Uterus (tissue), 4 donors: ENCODE results near the gene SMIM31. TPM values are rescaled to one million over a fixed set of nuclear protein-coding genes. Genes with fewer than 3 reads are reported as not detected.

Source experiments
- DNase-seq, 2 donors: peaks; one replicate each; pipeline ENCODE4 v3.0.0-alpha.2; 2019 to 2020
- H3K27ac ChIP-seq, 2 donors: fragments of 200-600 bp; sonication (generic); 1 replicate in 1 of 2; 2 replicates in 1 of 2; pipeline ENCODE4 v1.5.1; 2016 to 2018
- H3K27me3 ChIP-seq, 2 donors: fragments of 200-600 bp; sonication (generic); one replicate each; pipeline ENCODE4 v1.5.1; 2018 to 2019; ENCODE audit warnings: control low read depth in 1 of 2
- H3K36me3 ChIP-seq, 2 donors: fragments of 200-600 bp; sonication (generic); one replicate each; pipeline ENCODE4 v1.5.1; 2019; ENCODE audit warnings: control low read depth in 1 of 2
- H3K4me1 ChIP-seq, 2 donors: fragments of 200-600 bp; sonication (generic); one replicate each; pipeline ENCODE4 v1.5.1; 2018 to 2019; ENCODE audit warnings: control low read depth in 1 of 2
- H3K4me3 ChIP-seq, 2 donors: fragments of 200-600 bp; sonication (generic); 1 replicate in 1 of 2; 2 replicates in 1 of 2; pipeline ENCODE4 v1.5.1; 2018 to 2019; ENCODE audit warnings: mild to moderate bottlenecking in 1 of 2
- H3K9me3 ChIP-seq, 2 donors: fragments of 200-600 bp; sonication (generic); one replicate each; pipeline ENCODE4 v1.5.1; 2019; ENCODE audit warnings: control low read depth in 1 of 2
- CTCF ChIP-seq, 4 experiments: fragments of 200-600 bp in 2 of 4; fragments of 450-650 bp in 2 of 4; sonication (generic) in 2 of 4; IDR thresholded peaks; one replicate each; pipeline ENCODE4 v1.5.1; 2016 to 2019; ENCODE audit warnings: antibody characterized with exemption in 4 of 4, mild to moderate bottlenecking in 2 of 4, moderate library complexity in 1 of 4
- POLR2A ChIP-seq, 2 donors: fragments of 450-650 bp; IDR thresholded peaks; one replicate each; pipeline ENCODE4 v1.6.1; 2016; ENCODE audit warnings: antibody characterized with exemption in 2 of 2, mild to moderate bottlenecking in 1 of 2, moderate library complexity in 1 of 2
- intact Hi-C: fragments of 100-400 bp; cut with DNase I; formaldehyde crosslinking; loops from one replicate; pipeline ENCODE4 v1.15.1; 2023; ENCODE audit warnings: low total_unique reads
- total RNA-seq, 4 donors: library from RNA; depleted of rRNA in 3 of 4; stranded (reverse); fragments of >200 nt in 3 of 4; gene quantifications; one replicate each; pipeline versions ENCODE4 v1.1.0 to v1.2.4, GENCODE V29; 2014 to 2023
- donor health status: DM: yes; HTN: yes; CAD: no.

SMIM31 gene
- total RNA-seq, 4 donors from 2014 or later = not detected

DNA sequence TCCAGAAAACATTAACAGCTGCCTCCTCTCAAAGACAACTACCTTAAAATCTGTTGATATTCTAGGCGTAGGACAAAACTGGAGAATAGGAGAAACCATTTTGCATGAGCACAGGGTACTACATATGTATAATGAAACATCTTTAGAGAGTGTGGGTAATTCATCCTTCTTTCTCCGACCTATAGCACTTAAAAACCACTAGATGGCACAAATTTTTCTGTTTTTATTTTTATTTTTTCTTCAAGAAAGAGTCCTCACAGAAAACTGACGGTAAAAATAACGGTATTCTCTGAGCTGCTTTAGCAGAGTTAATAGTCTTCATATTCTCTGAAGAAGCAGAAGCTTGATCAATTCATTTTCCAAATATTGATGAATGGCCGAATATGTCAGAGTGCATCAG is 14.6 kb downstream of the SMIM31 start:
- Histone ChIP-seq H3K4me3 (no peak overlapping the region), H3K27me3 (no peaks in the 10 kb centered on the region), H3K9me3 (no peaks in the 10 kb centered on the region), H3K4me1 (no peaks in the 10 kb centered on the region), H3K27ac (no peak overlapping the region), H3K36me3 (no peaks in the 10 kb centered on the region)
- intact Hi-C loops = no loop called here
- DNase-seq = no peak
- TF ChIP-seq POLR2A (IDR thresholded peaks at IDR 0.05) (no peak), CTCF (IDR thresholded peaks at IDR 0.05) (no peak)

DNA sequence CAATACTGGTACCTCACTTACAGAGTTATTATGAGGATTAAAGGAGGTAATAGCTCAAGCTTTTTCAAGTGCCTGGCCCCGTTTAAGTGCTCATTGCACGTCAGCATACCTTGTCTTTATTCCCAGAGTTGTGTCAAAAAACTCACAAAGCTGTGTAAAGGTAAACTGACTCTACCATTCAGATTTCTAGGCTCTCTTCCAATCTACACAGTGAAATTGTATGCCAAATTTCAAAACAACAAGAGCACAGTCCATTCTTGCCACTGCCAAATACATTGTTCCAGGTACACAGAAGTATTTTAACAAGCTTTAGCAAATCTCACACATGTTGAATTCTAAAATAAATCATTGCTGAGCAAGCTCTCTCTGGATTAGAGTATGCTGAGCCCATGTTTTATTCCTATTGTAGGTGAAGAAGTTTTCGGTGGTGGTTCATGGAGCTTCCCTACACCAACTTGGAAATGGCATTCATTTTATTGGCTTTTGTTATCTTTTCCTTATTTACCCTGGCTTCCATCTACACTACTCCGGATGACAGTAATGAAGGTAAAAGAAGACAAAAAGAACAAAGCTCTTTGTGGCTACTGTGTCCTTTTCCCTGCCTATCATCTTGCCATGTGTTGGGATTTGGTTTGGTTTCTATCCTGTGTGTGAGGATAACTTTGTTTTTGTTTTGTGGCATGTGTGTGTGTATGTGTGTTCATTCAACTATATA is 16.2 kb downstream of the SMIM31 start:
- TF ChIP-seq POLR2A (IDR thresholded peaks at IDR 0.05) (no peak), CTCF (IDR thresholded peaks at IDR 0.05) (no peak)
- no peak for DNase-seq
- Histone ChIP-seq H3K9me3 (no peaks in the 10 kb centered on the region), H3K4me3 (no peak overlapping the region), H3K4me1 (no peaks in the 10 kb centered on the region), H3K27me3 (no peaks in the 10 kb centered on the region), H3K27ac (no peak overlapping the region), H3K36me3 (no peaks in the 10 kb centered on the region)
- intact Hi-C loops = no loop called here

- TF ChIP-seq CTCF (IDR thresholded peaks at IDR 0.05) (no peak), POLR2A (IDR thresholded peaks at IDR 0.05) (no peak)
- Histone ChIP-seq H3K27me3 (no peaks in the 10 kb centered on the region), H3K4me3 (no peak overlapping the region), H3K36me3 (no peaks in the 10 kb centered on the region), H3K4me1 (no peaks in the 10 kb centered on the region), H3K9me3 (no peaks in the 10 kb centered on the region), H3K27ac (no peak overlapping the region)
- no peak for DNase-seq
- intact Hi-C loops = no loop called here
These were observed 17.2 kb downstream of the SMIM31 start for GRCh38 chr4:164771088-164771487.

DNA sequence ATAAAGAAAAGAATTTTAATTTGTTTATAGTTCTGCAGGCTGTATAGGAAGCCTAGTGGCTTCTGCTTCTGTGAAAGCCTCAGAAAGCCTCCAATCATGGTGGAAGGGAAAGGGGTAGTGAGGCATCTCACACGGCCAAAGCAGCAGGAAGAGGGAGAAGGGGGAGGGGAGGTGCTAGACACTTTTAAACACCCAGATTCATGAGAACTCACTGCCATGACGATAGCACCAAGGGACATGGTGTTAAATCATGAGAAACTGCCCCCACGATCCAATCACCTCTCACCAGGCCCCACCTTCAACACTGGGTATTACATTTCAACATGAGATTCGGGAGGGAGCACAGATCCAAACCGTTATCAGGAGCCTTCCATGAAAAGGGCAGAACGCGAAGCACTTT is 18.1 kb downstream of the SMIM31 start:
- Histone ChIP-seq H3K27me3 (no peaks in the 10 kb centered on the region), H3K4me1 (no peaks in the 10 kb centered on the region), H3K4me3 (no peak overlapping the region), H3K27ac (no peak overlapping the region), H3K36me3 (no peaks in the 10 kb centered on the region), H3K9me3 (no peaks in the 10 kb centered on the region)
- intact Hi-C loops = no loop called here
- TF ChIP-seq CTCF (IDR thresholded peaks at IDR 0.05) (no peak), POLR2A (IDR thresholded peaks at IDR 0.05) (no peak)
- DNase-seq = no peak

- DNase-seq = no peak
- no peaks in the 10 kb centered on the region for H3K27me3 ChIP-seq
- intact Hi-C loops = no loop called here
- H3K9me3 ChIP-seq = no peaks in the 10 kb centered on the region
- no peaks in the 10 kb centered on the region for H3K36me3 ChIP-seq
- TF ChIP-seq CTCF (IDR thresholded peaks at IDR 0.05) = no peak
- TF ChIP-seq POLR2A (IDR thresholded peaks at IDR 0.05) = no peak
- H3K4me3 ChIP-seq = no peak overlapping the region
- no peaks in the 10 kb centered on the region for H3K4me1 ChIP-seq
- no peak overlapping the region for H3K27ac ChIP-seq
These were observed 25.1 kb downstream of the SMIM31 start for GRCh38 chr4:164779080-164779479.
